GM08714 (cell line): Measurements from ENCODE around the gene CMTR1.
"Not testable (repeated sequence)": the region's sequence is repeated elsewhere in the genome, so short reads cannot be mapped to it uniquely, and the experiment has no call there.

ENCODE experiments used
- H3K4me3 ChIP-seq: fragments of 200-500 bp; sonication (Bioruptor generic); 2 replicates; pipeline ENCODE4 v1.5.1; 2014; ENCODE audit warnings: mild to moderate bottlenecking, low read length, inconsistent platforms
- ZNF274 ChIP-seq: IDR thresholded peaks from 2 replicates; pipeline ENCODE4 v1.6.1; 2012; ENCODE audit warnings: mild to moderate bottlenecking, low read depth, low read length

The CMTR1 gene, protein sequence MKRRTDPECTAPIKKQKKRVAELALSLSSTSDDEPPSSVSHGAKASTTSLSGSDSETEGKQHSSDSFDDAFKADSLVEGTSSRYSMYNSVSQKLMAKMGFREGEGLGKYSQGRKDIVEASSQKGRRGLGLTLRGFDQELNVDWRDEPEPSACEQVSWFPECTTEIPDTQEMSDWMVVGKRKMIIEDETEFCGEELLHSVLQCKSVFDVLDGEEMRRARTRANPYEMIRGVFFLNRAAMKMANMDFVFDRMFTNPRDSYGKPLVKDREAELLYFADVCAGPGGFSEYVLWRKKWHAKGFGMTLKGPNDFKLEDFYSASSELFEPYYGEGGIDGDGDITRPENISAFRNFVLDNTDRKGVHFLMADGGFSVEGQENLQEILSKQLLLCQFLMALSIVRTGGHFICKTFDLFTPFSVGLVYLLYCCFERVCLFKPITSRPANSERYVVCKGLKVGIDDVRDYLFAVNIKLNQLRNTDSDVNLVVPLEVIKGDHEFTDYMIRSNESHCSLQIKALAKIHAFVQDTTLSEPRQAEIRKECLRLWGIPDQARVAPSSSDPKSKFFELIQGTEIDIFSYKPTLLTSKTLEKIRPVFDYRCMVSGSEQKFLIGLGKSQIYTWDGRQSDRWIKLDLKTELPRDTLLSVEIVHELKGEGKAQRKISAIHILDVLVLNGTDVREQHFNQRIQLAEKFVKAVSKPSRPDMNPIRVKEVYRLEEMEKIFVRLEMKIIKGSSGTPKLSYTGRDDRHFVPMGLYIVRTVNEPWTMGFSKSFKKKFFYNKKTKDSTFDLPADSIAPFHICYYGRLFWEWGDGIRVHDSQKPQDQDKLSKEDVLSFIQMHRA

DNA sequence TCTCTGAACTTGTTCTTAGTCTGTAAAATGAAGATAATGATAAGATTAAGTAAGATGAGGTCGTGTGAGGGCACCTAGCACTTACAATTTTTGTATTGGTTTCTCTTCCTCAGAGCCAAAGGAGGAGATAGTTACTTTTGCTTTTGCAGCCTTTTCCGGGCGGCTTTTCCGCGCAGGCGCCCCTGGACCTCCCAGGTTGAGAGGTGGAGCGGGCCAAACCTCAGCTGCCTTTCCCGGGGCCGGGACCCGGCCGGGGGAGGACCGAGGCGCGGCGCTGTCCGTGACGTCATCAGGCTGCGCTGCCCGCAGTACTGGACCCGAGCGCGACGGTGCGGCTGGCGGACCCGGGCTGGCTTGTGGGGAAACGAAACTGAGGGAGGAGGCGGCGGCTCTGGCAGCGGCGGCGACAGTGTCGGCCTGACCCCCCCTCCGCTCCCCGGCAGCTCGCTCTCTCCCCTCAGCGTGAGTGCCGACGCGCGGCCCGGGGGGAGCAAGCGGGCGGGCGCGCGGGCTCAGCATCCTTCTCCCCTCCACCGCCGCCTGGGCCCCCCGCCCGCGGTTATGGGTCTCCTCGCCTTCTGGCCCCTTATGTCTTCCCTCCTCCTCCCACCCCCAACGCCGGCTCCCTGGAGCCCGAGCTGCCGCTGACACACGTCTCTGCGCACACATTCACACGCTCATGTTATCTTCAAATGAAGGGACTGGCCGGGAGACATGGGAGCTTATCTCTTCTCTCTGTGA is at the start of gene CMTR1:
Gene CMTR1, plus strand, starts transcription at position 306 of the 741 bp plus-strand sequence. CDS start 2,409 bp downstream, outside the sequence.
- no peak for TF ChIP-seq ZNF274
- peak within 1 kb of the TSS; percentile 90 for H3K4me3 ChIP-seq

DNA sequence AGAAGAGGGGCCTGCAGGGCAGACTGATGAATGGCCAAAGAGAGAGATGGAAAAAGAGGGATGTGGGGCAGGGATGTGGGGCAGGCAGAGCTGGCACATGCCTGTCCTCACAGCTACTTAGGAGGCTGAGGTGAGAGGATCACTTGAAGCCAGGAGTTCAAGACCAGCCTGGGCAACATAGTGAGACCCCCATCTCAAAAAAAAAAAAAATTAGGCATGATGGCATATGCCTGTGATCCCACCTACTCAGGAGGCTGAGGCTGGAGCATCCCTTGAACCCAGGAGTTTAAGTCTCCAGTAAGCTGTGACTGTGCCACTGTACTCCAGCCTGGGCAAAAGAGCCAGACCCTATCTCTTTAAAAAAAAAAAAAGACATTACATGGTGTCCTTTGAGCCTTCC is 44.4 kb upstream of the CMTR1 start:
- no peak for TF ChIP-seq ZNF274
- H3K4me3 ChIP-seq: no peak overlapping the region

DNA sequence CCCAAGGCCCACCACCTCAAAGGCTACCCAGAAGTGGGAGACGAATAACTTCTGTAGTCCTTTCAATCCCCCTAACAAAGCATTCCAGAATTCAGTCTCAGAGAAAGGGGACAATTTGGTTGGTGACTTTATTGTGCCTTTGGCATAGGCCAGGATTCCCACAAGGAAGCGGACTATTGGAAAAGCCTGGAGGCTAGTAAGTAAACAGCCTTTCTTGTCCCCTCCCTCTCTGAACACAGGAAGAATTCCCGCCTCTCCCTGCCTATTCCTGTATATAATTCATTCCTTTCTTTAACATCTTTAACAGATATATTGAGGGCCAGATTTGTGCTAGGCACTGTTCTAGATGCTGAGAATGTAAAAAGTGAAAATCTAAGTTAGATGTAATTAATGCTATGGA is 43.2 kb upstream of the CMTR1 start:
- no peak for TF ChIP-seq ZNF274
- no peak overlapping the region for H3K4me3 ChIP-seq

DNA sequence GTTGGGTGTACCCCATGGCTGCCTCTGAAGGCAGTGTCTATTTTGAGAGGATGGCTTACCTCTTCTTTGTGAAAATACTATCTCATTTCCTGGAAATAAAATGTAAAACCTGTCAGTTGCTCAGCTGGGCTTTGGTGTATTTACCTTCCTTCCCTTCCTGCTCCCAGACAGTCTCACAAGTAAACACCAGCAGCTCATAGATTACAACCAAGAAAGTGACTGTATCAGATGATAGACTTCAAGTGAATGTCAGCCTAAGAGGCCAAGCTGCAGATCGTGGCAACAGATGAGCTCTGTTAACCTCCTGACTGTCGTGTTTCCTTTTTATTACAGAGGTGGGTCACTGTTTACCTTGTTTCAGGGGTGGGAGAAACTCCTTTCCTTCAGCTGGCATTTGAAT is 41.9 kb upstream of the CMTR1 start:
- H3K4me3 ChIP-seq: no peak overlapping the region
- TF ChIP-seq ZNF274: no peak

DNA sequence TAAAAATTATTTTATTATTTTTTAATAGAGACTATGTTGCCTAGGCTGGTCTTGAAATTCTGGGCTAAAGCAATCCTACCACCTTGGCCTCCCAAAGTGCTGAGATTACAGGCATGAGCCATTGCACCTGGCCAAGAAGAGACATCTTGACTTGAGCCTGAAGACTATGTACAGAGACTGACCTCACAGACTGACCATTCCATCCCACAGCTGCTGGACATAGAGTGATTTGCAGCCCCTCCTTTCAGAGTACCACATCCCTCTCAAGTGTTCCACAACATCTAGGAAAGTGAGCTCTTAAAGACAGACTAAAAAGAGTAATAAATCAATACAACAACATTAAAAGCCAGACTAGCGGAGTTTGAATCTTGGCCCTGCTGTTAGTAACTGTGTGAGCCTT is 40.2 kb upstream of the CMTR1 start:
- no peak for TF ChIP-seq ZNF274
- no peak overlapping the region for H3K4me3 ChIP-seq

DNA sequence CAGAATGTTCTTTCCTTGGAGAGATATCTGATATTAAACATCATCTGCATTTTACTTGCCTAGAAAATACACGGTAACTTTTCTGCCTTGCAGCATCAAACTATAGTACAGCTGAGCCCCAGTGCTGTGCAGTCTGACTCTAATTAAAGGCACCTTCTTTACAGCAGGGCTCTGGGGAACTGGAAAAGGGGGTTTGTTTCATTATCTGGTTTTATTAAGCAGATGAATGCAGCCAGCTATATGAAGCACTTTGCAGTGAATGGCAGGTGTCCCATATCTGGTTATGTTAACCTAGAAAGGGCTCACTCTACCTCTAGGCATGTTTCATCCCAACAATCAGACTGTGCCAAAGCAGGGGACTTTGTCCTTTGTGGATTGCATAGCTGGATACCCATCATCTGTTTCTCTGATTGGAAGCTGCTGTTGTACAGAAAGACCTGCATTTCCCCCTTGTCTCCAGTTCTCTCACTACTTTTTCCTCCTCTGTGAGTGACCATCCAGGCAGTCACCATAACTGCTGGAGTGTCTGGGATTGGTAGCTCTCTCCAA is 39.6 kb upstream of the CMTR1 start:
- no peak for TF ChIP-seq ZNF274
- no peak overlapping the region for H3K4me3 ChIP-seq

DNA sequence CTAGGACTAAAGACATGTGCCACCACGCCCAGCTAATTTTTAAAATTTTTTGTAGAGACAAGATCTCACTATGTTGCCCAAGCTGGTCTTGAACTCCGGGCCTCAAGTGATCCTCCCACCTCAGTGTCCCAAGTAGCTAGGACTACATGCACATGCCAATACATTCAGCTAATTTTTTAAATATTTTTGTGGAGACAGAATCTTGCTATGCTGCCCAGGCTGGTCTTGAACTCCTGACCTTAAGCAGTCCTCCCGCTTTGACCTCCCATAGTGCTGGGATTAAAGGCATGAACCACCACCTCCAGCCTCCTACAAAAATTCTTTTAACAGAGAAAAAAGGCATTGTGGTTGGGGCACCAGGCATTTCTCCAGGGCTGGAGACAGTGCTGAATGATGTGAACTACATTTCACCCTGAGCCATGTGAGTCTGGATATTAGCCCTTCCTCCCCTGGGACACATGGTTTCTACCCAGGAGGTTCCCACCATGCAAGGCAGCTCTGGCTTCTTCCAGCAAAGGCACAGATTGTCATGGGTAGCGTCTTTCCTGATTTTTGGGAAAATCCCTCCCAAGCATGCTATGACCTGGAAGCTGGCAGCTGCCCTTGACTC is 36.3 kb upstream of the CMTR1 start:
- TF ChIP-seq ZNF274: no peak
- H3K4me3 ChIP-seq: no peak overlapping the region

DNA sequence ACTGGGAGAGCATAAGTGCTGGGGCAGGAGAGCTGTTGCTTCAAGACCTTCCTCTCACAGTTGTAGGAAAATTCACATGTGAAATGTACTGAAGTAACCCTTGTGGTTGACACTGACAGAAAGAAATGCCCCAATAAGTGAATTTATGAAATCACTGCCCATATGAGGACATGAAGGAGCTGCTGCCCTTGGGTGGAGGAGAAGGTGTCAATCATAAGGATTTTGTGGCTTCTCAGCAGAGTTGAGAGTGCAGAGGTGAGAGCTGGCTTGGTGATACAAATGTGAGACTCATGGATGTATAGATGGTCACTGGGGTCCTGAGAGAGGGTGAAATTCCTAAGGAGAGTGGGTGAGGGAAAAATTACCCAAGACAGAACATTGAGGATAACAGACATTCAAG is 33.9 kb upstream of the CMTR1 start:
- no peak for TF ChIP-seq ZNF274
- H3K4me3 ChIP-seq: no peak overlapping the region

DNA sequence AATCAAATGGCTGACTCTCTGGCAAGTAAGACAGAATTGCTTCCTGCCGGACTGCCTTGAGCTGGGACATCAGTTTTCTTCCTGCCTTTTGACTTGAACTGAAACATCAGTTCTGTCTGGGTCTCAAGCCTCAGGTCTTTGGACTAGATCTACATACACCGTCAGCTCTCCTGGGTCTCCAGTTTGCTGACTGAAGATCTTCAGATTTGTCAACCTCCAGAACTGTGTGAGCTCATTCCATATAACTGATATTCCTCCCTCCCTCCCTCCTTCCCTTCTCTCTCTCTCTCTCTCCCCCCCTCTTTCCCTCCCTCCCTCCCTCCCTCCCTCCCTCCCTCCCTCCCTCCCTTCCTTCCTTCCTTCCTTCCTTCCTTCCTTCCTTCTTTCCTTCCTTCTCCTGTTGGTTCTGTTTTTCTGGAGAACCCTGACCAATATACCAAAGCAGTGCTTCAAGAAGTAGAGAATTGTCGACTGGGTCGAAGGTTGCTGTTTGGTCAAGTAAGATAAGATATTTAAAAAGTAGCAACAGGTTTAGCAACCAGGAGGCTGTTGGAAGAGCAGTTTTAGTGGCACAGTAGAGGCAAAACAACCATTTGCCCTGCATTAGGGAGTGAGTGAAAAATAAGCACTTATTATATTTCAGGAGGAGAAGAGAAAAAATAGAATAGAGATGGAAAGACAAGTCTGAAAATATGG is 33.1 kb upstream of the CMTR1 start:
- no peak for TF ChIP-seq ZNF274

DNA sequence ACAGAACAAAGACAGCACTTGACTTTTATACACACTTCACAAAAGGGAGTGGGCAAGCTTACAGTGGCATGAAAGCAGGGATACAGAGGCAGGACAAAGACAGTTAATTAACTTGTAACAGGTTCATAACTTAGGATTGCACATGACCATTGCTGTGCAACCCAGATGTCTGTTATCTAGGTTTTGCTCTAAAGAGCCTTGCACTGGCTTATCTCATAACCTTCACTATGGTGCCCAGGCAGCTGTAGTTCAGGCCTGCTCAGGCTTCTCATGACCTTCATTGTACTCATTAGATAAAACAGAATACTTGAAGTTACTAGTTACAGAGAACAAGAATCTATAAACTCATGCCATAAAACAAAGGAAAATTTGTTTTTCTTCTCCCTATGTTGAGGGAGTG is 31.4 kb upstream of the CMTR1 start:
- H3K4me3 ChIP-seq: not testable (repeated sequence)

More for the DNA sequence above, 33.1 kb upstream of the CMTR1 start:
- H3K4me3 ChIP-seq: no peak overlapping the region

DNA sequence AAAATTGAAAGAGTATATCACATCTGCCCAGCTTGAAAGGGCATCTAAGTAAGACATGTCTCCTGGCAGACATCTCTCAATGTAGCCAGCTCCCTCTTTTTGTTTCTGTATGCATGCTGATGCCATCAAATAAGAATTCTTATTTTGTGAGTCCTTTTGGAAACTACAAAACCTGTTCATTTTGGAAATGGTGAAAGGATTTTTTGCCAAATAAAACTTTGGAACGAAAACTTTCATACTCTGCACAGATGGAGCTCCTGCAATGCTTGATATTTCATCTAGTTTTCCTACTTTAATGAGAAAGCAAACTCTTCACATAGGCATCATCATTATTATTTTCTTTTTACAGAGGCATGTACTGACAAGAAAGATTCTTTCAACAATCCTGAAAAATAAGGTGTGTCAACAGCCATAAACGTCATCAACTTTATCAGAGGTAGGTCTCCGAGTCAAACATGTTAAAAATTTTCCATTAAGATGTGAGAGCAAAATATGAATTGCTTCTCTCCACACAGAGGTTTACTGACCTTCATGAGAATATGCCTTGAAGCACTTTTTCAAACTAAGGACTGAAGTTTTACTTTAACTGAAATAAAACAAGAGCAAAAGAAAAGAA is 26.2 kb upstream of the CMTR1 start:
- no peak overlapping the region for H3K4me3 ChIP-seq
- no peak for TF ChIP-seq ZNF274

DNA sequence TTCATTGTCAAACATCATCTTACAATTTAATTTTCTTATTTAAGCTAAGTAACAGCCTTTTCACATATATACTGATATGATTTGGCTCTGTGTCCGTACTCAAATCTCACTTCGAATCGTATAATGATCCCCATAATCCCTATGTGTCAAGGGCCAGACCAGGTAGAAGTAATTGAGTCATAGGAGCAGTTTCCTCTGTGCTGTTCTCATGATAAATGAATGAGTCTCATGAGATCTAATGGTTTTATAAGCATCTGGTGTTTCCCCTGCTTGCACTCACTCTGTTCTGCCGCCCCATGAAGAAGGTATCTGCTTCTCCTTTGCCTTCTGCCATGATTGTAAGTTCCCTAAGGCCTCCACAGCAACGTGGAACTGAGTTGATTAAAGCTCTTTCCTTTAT is 25.1 kb upstream of the CMTR1 start:
- TF ChIP-seq ZNF274: no peak
- no peak overlapping the region for H3K4me3 ChIP-seq

DNA sequence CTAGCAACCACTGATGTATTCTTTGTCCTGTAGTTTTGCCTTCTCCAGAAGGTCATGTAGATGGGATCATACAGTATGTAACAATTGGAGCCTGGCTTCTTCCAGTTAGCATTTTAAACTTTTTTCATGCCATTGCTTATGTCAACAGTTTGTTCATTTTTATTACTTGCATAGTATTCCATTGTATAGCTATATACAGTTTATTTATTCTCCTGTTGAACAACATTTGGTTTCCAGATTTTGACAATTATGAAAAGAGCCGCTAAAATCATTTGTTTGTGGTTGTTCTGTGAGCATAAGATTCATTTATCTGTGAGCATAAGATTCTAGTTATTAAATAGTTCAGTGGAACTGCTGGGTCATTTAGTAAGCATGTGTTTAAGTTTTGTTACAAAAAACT is 23.5 kb upstream of the CMTR1 start:
- no peak for TF ChIP-seq ZNF274
- no peak overlapping the region for H3K4me3 ChIP-seq
